Endothelial cell of umbilical vein (primary cell): ENCODE data around the gene CHI3L2. TPM values are rescaled to one million over a fixed set of nuclear protein-coding genes. Genes with fewer than 3 reads are reported as not detected.

ENCODE experiments used
- BruUV-seq: library from RNA; stranded (reverse); fragments of 400-500 nt; replicated peaks from 2 replicates; lab custom pipeline; 2021; lab: Mats Ljungman, UMichigan
- CTCF ChIA-PET: fragments of 300-600, 350-600 bp; sonication (Branson Sonifier 250); formaldehyde crosslinking; loops from one replicate; lab custom pipeline; 2021; ENCODE audit warnings: antibody characterized with exemption, inconsistent platforms; lab: Charles Lee
- POLR2A ChIA-PET: fragments of 300-600, 350-600 bp; sonication (Branson Sonifier 250); formaldehyde crosslinking; loops from one replicate; lab custom pipeline; 2021; ENCODE audit warnings: antibody characterized with exemption, inconsistent platforms; lab: Charles Lee
- DNase-seq: peaks from one replicate; pipeline ENCODE4 v3.0.0-alpha.2; 2011; ENCODE audit warnings: low read depth, low spot score
- FAIRE-seq: peaks from 2 replicates; lab custom pipeline; 2011; peaks lifted over from hg19 to GRCh38; lab: Jason Lieb, UNC
- H2AFZ ChIP-seq: 2 replicates; pipeline ENCODE4 v1.6.0; 2012; ENCODE audit warnings: low read depth, low read length, control low read depth, inconsistent platforms
- H3K27ac ChIP-seq: 2 replicates; pipeline ENCODE4 v1.5.1; 2011; ENCODE audit warnings: low read depth, mild to moderate bottlenecking, control low read depth, low read length, moderate library complexity; ENCODE audit not compliant: insufficient read depth
- H3K27me3 ChIP-seq, 2 experiments: 2 replicates each; pipeline versions ENCODE4 v1.6.0 to v1.6.1; 2011; ENCODE audit warnings: low read length in 2 of 2, mixed read lengths in 1 of 2; ENCODE audit not compliant: control insufficient read depth in 2 of 2, insufficient read depth in 2 of 2
- H3K36me3 ChIP-seq, 2 experiments: 2 replicates in 1 of 2; 3 replicates in 1 of 2; pipeline ENCODE4 v1.5.1; 2011; ENCODE audit warnings: low read length in 2 of 2, mild to moderate bottlenecking in 1 of 2, moderate library complexity in 1 of 2; ENCODE audit not compliant: control insufficient read depth in 2 of 2, insufficient read depth in 2 of 2; ENCODE audit errors: extremely low read depth in 1 of 2
- H3K4me1 ChIP-seq: 3 replicates; pipeline ENCODE4 v1.5.1; 2011; ENCODE audit warnings: mild to moderate bottlenecking, low read length; ENCODE audit not compliant: control insufficient read depth, insufficient read depth; ENCODE audit errors: extremely low read depth
- H3K4me2 ChIP-seq: 2 replicates; pipeline ENCODE4 v1.6.1; 2011; ENCODE audit warnings: low read length, control low read depth, mixed read lengths; ENCODE audit not compliant: insufficient read depth
- H3K4me3 ChIP-seq, 3 experiments: fragments of 200-600 bp in 1 of 3; sonication (generic), shearing (Covaris generic) in 1 of 3; replicated peaks in 1 of 3; 2 replicates each; pipeline ENCODE4 v1.5.1; 2011 to 2016; ENCODE audit warnings: control low read depth in 3 of 3, low read length in 3 of 3, mild to moderate bottlenecking in 2 of 3, inconsistent platforms in 1 of 3, low read depth in 1 of 3, moderate library complexity in 1 of 3; ENCODE audit not compliant: insufficient read depth in 1 of 3
- H3K79me2 ChIP-seq: 2 replicates; pipeline ENCODE4 v1.6.0; 2012; ENCODE audit warnings: low read length, inconsistent platforms; ENCODE audit not compliant: control insufficient read depth, insufficient read depth
- H3K9ac ChIP-seq: replicated peaks from 2 replicates; pipeline ENCODE3; 2011; ENCODE audit warnings: low read length, control low read depth; ENCODE audit not compliant: insufficient read depth; ENCODE audit errors: extremely low read depth
- H3K9me1 ChIP-seq: replicated peaks from 3 replicates; pipeline ENCODE4 v1.6.0; 2011; ENCODE audit warnings: mild to moderate bottlenecking, low read length; ENCODE audit not compliant: control insufficient read depth, insufficient read depth; ENCODE audit errors: extremely low read depth
- H3K9me3 ChIP-seq: replicated peaks from 2 replicates; pipeline ENCODE4 v1.5.1; 2012; ENCODE audit warnings: low read length, inconsistent platforms; ENCODE audit not compliant: control insufficient read depth, insufficient read depth
- H4K20me1 ChIP-seq: replicated peaks from 2 replicates; pipeline ENCODE3; 2011; ENCODE audit warnings: mild to moderate bottlenecking, low read length; ENCODE audit not compliant: control insufficient read depth, insufficient read depth; ENCODE audit errors: extremely low read depth
- EZH2 ChIP-seq: IDR thresholded peaks from 2 replicates; pipeline ENCODE4 v1.6.1; 2012; ENCODE audit warnings: borderline replicate concordance, low read depth, mild to moderate bottlenecking, moderate library complexity, low read length, inconsistent platforms; ENCODE audit not compliant: severe bottlenecking
- FOS ChIP-seq: IDR thresholded peaks from 2 replicates; pipeline ENCODE4 v1.6.1; 2011; ENCODE audit warnings: mild to moderate bottlenecking, low read length, moderate library complexity, borderline replicate concordance; ENCODE audit not compliant: insufficient read depth
- GATA2 ChIP-seq: IDR thresholded peaks from 2 replicates; pipeline ENCODE4 v1.7.0; 2011; ENCODE audit warnings: low read depth, mild to moderate bottlenecking, moderate library complexity, mixed read lengths, low read length; ENCODE audit not compliant: insufficient read length, insufficient read depth
- JUN ChIP-seq: IDR thresholded peaks from 2 replicates; pipeline ENCODE4 v1.6.1; 2011; ENCODE audit warnings: borderline replicate concordance, low read depth; ENCODE audit not compliant: insufficient read length, insufficient read depth
- MYC ChIP-seq: IDR thresholded peaks from one replicate; pipeline ENCODE4 v1.6.1; 2011; ENCODE audit warnings: mild to moderate bottlenecking, low read depth, low read length
- POLR2A ChIP-seq: IDR thresholded peaks from 2 replicates; pipeline ENCODE4 v1.6.1; 2012; ENCODE audit warnings: low read depth, mild to moderate bottlenecking, control low read depth, low read length
- POLR2AphosphoS5 ChIP-seq: IDR thresholded peaks from 2 replicates; pipeline ENCODE4 v1.6.1; 2012; ENCODE audit warnings: low read depth, mild to moderate bottlenecking, control low read depth, low read length, moderate library complexity; ENCODE audit not compliant: insufficient read depth
- dilution Hi-C: fragments of 300-500 bp; cut with MboI; formaldehyde crosslinking; loops from one replicate; pipeline ENCODE4 v1.15.0; 2019; ENCODE audit warnings: low sequenced_read_pairs; ENCODE audit not compliant: extremely low pct_ligation_motif_present
- intact Hi-C: fragments of 100-400 bp; cut with micrococcal nuclease; formaldehyde crosslinking; loops from one replicate; pipeline ENCODE4 v1.10.0; 2022
- polyA plus RNA-seq, 4 experiments: library from polyadenylated mRNA; depleted of rRNA in 3 of 4; stranded (reverse) in 3 of 4; unstranded in 1 of 4; fragments of >200 nt; gene quantifications; 2 replicates each; pipeline versions ENCODE4 v1.2.1 to v1.2.3, GENCODE V29; 2011 to 2012; ENCODE audit warnings: missing spikeins in 1 of 4
- total RNA-seq: library from RNA; stranded (reverse); gene quantifications from 2 replicates; pipeline ENCODE4 v1.2.3, GENCODE V29; 2021
- TF ChIP-seq, protein P1 (sequence below), 2 donors: IDR thresholded peaks; 1 replicate in 1 of 2; 2 replicates in 1 of 2; pipeline ENCODE4 v1.5.1; 2011; ENCODE audit warnings: low read length in 2 of 2, mild to moderate bottlenecking in 2 of 2, moderate library complexity in 2 of 2, control low read depth in 1 of 2, inconsistent platforms in 1 of 2, low read depth in 1 of 2; ENCODE audit not compliant: insufficient read depth in 1 of 2; ENCODE audit errors: extremely low read depth in 1 of 2
- TF ChIP-seq, protein P2 (sequence below): IDR thresholded peaks from 2 replicates; pipeline ENCODE4 v1.6.1; 2011; ENCODE audit not compliant: insufficient read depth, insufficient read length

Gene CHI3L2
- total and polyA plus RNA-seq, 2 donors (not counting 3 experiments of a cell fraction or from before 2014, with no cell fraction given): not detected

DNA sequence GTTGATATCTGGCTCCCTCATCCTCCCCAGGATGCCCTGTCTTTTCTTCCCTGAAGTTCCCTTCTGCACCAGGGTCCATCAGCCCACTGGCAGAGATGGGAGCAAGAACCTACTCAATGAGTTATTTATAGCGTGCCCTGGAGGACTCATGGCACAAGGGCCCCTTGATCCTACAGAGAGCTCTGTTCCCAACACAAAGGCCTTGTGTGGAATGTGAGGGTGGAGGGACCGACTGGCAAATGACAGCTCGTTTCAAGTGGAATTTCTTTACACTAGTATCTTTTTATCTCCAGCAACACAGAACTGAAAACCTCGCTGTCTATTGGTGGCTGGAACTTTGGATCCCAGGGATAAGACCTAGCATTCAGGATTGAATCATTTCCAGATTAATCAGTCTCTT is 22.4 kb downstream of the CHI3L2 start:
- Histone ChIP-seq H2AFZ (no peak overlapping the region), H3K4me2 (no peak overlapping the region), H3K27ac (no peak overlapping the region), H3K9me1 (no peaks in the 10 kb centered on the region), H3K27me3 (no peaks in the 10 kb centered on the region), H3K4me3 (no peak overlapping the region), H3K9me3 (no peaks in the 10 kb centered on the region), H3K4me1 (no peaks in the 10 kb centered on the region), H3K79me2 (no peaks in the 10 kb centered on the region), H3K36me3 (no peaks in the 10 kb centered on the region), H3K9ac (no peak overlapping the region), H4K20me1 (no peaks in the 10 kb centered on the region)
- ChIA-PET CTCF (no interaction called here), POLR2A (no interaction called here)
- TF ChIP-seq POLR2AphosphoS5 (no peak), JUN (no peak), MYC (no peak), GATA2 (no peak), FOS (no peak), POLR2A (no peak), EZH2 (no peak)
- TF ChIP-seq, protein P1, sequence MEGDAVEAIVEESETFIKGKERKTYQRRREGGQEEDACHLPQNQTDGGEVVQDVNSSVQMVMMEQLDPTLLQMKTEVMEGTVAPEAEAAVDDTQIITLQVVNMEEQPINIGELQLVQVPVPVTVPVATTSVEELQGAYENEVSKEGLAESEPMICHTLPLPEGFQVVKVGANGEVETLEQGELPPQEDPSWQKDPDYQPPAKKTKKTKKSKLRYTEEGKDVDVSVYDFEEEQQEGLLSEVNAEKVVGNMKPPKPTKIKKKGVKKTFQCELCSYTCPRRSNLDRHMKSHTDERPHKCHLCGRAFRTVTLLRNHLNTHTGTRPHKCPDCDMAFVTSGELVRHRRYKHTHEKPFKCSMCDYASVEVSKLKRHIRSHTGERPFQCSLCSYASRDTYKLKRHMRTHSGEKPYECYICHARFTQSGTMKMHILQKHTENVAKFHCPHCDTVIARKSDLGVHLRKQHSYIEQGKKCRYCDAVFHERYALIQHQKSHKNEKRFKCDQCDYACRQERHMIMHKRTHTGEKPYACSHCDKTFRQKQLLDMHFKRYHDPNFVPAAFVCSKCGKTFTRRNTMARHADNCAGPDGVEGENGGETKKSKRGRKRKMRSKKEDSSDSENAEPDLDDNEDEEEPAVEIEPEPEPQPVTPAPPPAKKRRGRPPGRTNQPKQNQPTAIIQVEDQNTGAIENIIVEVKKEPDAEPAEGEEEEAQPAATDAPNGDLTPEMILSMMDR (IDR thresholded peaks at IDR 0.05; ENCODE audit: extremely low read depth in 1 of 2, insufficient read depth in 1 of 2, low read depth in 1 of 2, low read length in 2 of 2): no peak
- TF ChIP-seq, protein P2, sequence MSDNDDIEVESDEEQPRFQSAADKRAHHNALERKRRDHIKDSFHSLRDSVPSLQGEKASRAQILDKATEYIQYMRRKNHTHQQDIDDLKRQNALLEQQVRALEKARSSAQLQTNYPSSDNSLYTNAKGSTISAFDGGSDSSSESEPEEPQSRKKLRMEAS: no peak
- BruUV-seq: no TSS peak
- DNase-seq (no peak), FAIRE-seq (no peak)
- dilution Hi-C loops (no loop called here), intact Hi-C loops (no loop called here)
